ENCODE measurements around the gene KIFC3.
"Not testable (repeated sequence)": the region's sequence is repeated elsewhere in the genome, so short reads cannot be mapped to it uniquely, and the experiment has no call there.

KIFC3 gene

GRCh38 chr16:57722651-57723050 is 79.6 kb downstream of the KIFC3 start:
- no peak for DNase-seq (ENCODE audit: low spot score)

GRCh38 chr16:57722210-57722499 is 80.1 kb downstream of the KIFC3 start:
- DNase-seq (ENCODE audit: low spot score) = no peak

GRCh38 chr16:57721356-57722209 is 80.7 kb downstream of the KIFC3 start:
- no peak for DNase-seq (ENCODE audit: low spot score)

- peak; percentile 76 for DNase-seq (ENCODE audit: low spot score)
These were observed 82.1 kb downstream of the KIFC3 start for GRCh38 chr16:57720142-57720575.

DNA sequence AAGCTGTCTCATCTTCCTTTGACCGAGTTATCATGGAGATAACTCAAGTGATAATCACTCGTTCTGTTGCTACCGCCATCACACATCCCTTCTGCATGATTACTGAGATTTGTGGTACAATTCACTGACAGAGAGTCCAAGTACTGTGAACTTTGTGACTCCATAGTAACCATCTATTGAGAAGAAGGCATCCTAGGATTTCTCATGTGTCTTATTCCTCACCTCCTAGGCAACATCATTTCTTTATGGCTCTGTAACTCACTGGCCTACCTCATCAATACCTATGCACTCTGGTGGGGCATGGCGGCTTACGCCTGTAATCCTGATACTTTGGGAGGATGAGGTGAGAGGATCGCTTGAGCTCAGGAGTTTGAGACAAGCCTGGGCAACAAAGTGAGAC is 88.2 kb downstream of the KIFC3 start:
- no peak for DNase-seq (ENCODE audit: low spot score)

DNA sequence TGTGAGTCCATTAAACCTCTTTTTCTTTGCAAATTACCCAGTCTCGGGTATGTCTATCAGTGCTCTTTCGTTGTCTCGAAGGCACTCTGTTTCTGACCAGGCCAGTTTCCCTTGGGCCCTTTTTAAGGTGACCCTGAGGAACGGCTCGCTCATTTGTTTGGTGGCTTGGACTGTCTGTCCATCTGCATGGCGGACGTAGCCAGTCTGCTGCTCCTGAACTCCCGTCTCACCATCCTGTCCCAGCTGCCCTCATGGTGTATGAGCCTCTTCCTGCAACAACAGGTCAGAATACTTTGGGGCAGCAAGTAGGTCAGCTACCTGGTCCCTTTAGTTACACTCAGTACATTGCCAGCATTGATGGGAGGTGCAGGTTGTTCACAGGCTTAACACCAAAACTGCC is 88.7 kb downstream of the KIFC3 start:
- no peak for DNase-seq (ENCODE audit: low spot score)

DNA sequence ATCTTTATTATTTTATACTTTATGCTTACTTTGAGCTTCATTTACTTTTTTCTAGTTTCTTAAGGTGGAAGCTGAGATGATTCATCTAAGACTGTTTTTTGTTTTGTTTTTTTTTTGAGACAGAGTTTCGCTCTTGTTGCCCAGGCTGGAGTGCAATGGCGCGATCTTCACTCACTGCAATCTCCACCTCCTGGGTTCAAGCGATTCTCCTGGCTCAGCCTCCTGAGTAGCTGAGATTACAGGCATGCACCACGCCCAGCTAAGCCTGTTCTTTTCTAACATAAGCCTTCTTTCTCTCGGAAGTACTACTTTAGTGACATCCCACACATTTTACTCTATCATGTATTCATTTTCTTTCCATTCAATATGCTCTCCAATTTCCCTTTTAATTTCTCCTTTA is 89.7 kb downstream of the KIFC3 start:
- not testable (repeated sequence) for DNase-seq (ENCODE audit: low spot score)

- DNase-seq (ENCODE audit: low spot score) = no peak
These were observed 90.3 kb downstream of the KIFC3 start for GRCh38 chr16:57711993-57712392.

DNA sequence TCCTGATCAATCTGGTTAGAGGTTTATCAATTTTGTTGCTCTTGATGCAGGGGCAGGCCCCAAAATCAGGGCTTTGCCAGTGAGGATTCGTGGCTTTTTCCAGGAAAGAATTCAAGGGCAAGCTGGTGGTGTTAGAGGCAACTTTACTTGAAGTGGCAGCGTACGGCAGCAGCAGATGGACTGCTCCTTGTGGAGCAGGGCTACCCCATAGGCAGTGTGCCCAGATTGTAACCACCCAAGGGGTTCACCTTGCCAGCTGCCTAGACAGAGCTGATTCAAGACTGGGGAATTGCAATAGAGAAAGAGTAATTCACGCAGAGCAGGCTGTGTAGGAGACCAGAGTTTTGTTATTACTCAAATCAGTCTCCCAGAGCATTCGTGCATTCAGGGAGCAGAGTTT is 90.9 kb downstream of the KIFC3 start:
- no peak for DNase-seq (ENCODE audit: low spot score)

DNA sequence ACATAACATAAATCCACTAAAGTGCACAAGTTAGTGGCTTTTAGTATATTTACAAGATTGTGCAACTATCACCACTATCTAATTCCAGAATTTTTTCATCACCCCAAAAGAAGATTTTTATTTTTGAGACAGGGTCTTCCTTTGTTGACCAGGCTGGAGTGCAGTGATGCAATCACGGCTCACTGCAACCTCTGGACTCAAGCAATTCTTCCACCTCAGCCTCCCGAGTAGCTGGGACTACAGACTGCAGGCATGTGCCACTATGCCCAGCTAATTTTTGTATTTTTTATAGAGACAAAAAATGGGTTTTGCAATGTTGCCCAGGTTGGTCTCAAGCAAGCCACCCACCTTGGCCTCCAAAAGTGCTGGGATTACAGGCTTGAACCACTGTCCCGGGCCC is 92.6 kb downstream of the KIFC3 start:
- no peak for DNase-seq (ENCODE audit: low spot score)

Measured in AG20443 (cell line).